Activated T-cell treated with anti-CD3 and anti-CD28 coated beads for 48 hours (primary cell): ENCODE results near the gene MYO1H.

Experiments used
- DNase-seq: peaks from one replicate; pipeline ENCODE4 v3.0.0-alpha.2; 2020; ENCODE audit warnings: low read depth

The MYO1H gene

GRCh38 chr12:109493938-109494337 is 146.2 kb downstream of the MYO1H start:
- DNase-seq, result no peak

- no peak for DNase-seq
These were observed 146.7 kb downstream of the MYO1H start for GRCh38 chr12:109494348-109494881.

GRCh38 chr12:109495012-109495411 is 147.3 kb downstream of the MYO1H start:
- no peak for DNase-seq

- no peak for DNase-seq
These were observed 148.6 kb downstream of the MYO1H start for GRCh38 chr12:109496306-109496705.

- DNase-seq, result no peak
These were observed 150.0 kb downstream of the MYO1H start for GRCh38 chr12:109497675-109498074.
